Gastrocnemius medialis (tissue), 4 donors: Measurements from ENCODE around the gene COQ3. TPM values are rescaled to one million over a fixed set of nuclear protein-coding genes. Genes with fewer than 3 reads are reported as not detected.

Experiments
- ATAC-seq, 2 donors: fragments of 150-250 bp; one replicate each; pipeline ENCODE4 v1.9.1; 2016
- DNase-seq, 2 donors: peaks; one replicate each; pipeline ENCODE4 v3.0.0-alpha.2; 2019
- H3K27ac ChIP-seq, 4 donors: fragments of 200-600 bp; sonication (generic); 1 replicate in 1 of 4; 2 replicates in 3 of 4; pipeline ENCODE4 v1.5.1; 2016 to 2018; ENCODE audit warnings: mild to moderate bottlenecking in 2 of 4, moderate library complexity in 1 of 4
- H3K27me3 ChIP-seq, 3 donors: fragments of 200-600 bp; sonication (generic) in 2 of 3; 1 replicate in 1 of 3; 2 replicates in 2 of 3; pipeline versions ENCODE4 v1.5.1 to v1.6.0; 2016 to 2019; ENCODE audit warnings: mild to moderate bottlenecking in 1 of 3, moderate library complexity in 1 of 3
- H3K36me3 ChIP-seq, 2 donors: fragments of 200-600 bp; sonication (generic) in 1 of 2; one replicate each; pipeline ENCODE4 v1.5.1; 2017 to 2018
- H3K4me1 ChIP-seq, 2 donors: fragments of 200-600 bp; sonication (generic) in 1 of 2; one replicate each; pipeline ENCODE4 v1.5.1; 2016 to 2017; ENCODE audit warnings: mild to moderate bottlenecking in 2 of 2
- H3K4me3 ChIP-seq, 4 donors: fragments of 200-600 bp; sonication (generic) in 3 of 4; 1 replicate in 1 of 4; 2 replicates in 3 of 4; pipeline ENCODE4 v1.5.1; 2016 to 2019; ENCODE audit warnings: mild to moderate bottlenecking in 2 of 4
- H3K9me3 ChIP-seq, 3 donors: fragments of 200-600 bp; sonication (generic) in 2 of 3; 1 replicate in 1 of 3; 2 replicates in 2 of 3; pipeline ENCODE4 v1.5.1; 2016 to 2019
- POLR2A ChIP-seq, 2 donors: fragments of 450-650 bp; IDR thresholded peaks; one replicate each; pipeline ENCODE4 v1.6.1; 2017; ENCODE audit warnings: antibody characterized with exemption in 2 of 2, mild to moderate bottlenecking in 2 of 2, moderate library complexity in 2 of 2
- in situ Hi-C, 4 donors: fragments of 200-750 bp; cut with MboI; loops; one replicate each; pipeline versions ENCODE4 v1.15.0 to v1.8.0; 2017; ENCODE audit warnings: low sequenced_read_pairs in 4 of 4
- intact Hi-C: fragments of 100-400 bp; cut with DNase I; formaldehyde crosslinking; loops from one replicate; pipeline ENCODE4 v1.15.1; 2023; ENCODE audit warnings: low total_unique reads
- total RNA-seq, 4 donors: library from RNA; depleted of rRNA; stranded (reverse); fragments of >200 nt; gene quantifications; one replicate each; pipeline versions ENCODE4 v1.1.0 to v1.2.3, GENCODE V29; 2016
- TF ChIP-seq, protein P1 (sequence below), 5 experiments: fragments of 450-650 bp in 3 of 5; fragments of 200-600 bp in 2 of 5; sonication (generic) in 2 of 5; IDR thresholded peaks in 4 of 5; conservative IDR thresholded peaks in 1 of 5; 1 replicate in 4 of 5; 2 replicates in 1 of 5; pipeline ENCODE4 v1.5.1; 2016 to 2019; ENCODE audit warnings: antibody characterized with exemption in 5 of 5, mild to moderate bottlenecking in 3 of 5, moderate library complexity in 3 of 5

COQ3 gene
- total RNA-seq, 4 donors from 2014 or later, result 4.2 to 11.4 (median 7.3) TPM

DNA sequence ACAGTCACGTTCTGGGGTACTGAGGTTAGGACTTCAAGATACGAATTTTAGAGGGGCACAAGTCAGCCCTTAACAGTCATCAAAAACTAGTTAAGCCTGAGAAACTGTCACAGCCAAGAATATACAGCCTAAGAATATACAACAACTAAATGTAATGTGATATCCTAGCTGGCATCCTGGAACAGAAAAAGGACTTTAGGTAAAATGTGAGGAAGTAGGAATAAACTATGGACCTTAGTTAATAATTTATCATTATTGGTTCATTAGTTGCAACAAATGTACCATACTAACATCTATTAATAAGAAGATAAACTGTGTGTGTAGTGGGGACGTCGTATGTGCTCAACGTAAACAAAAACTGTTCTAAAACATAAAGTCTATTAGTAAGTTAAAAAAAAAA, 30.0 kb upstream of the COQ3 start:
- Histone ChIP-seq H3K27ac (peak overlapping the region; percentile 94 to 97 (median 94)), H3K4me1 (peaks cover 66 to 70% of the 10 kb centered on the region in 2 donors), H3K36me3 (no peaks in the 10 kb centered on the region), H3K27me3 (no peaks in the 10 kb centered on the region), H3K9me3 (no peaks in the 10 kb centered on the region), H3K4me3 (peak overlapping the region; percentile 76 to 88 (median 84))
- intact Hi-C loops, result loop anchor here (2.0 to 10.0 kb wide), 5 partner anchors 31 to 479 kb away; partner anchors contain the start of genes CCNC, FBXL4 and USP45
- ATAC-seq (no peak), DNase-seq (no peak)
- TF ChIP-seq POLR2A (IDR thresholded peaks at IDR 0.05), result no peak
- TF ChIP-seq, protein P1, sequence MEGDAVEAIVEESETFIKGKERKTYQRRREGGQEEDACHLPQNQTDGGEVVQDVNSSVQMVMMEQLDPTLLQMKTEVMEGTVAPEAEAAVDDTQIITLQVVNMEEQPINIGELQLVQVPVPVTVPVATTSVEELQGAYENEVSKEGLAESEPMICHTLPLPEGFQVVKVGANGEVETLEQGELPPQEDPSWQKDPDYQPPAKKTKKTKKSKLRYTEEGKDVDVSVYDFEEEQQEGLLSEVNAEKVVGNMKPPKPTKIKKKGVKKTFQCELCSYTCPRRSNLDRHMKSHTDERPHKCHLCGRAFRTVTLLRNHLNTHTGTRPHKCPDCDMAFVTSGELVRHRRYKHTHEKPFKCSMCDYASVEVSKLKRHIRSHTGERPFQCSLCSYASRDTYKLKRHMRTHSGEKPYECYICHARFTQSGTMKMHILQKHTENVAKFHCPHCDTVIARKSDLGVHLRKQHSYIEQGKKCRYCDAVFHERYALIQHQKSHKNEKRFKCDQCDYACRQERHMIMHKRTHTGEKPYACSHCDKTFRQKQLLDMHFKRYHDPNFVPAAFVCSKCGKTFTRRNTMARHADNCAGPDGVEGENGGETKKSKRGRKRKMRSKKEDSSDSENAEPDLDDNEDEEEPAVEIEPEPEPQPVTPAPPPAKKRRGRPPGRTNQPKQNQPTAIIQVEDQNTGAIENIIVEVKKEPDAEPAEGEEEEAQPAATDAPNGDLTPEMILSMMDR (IDR thresholded peaks at IDR 0.05 in 4 of 5, conservative IDR thresholded peaks at IDR 0.05 in 1 of 5), result no peak
- in situ Hi-C loops, result loop anchor here in 1 of 4 donors (10.0 kb wide), 1 partner anchor 91 kb away; the partner anchor contains the start of gene USP45

DNA sequence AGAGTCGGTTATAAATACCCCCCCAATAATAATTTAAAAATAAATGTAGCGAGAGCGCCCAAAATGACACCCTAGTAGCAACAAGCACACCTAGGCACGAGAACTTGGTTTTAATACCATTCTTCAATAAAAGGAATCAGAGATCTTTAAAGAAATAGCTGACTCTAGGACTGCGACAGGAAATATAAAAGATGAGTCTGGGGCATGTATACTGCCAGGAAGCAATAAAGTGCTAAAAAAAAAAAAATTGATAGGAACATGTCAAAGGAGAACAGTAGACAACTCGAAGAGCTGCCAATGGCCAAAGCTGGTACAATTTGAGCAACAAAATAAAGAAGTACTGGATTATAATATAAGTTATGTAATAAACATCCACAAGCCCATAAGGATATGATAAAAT, 28.9 kb upstream of the COQ3 start:
- in situ Hi-C loops, result loop anchor here in 1 of 4 donors (10.0 kb wide), 1 partner anchor 92 kb away; the partner anchor contains the start of gene USP45
- TF ChIP-seq POLR2A (IDR thresholded peaks at IDR 0.05), result no peak
- TF ChIP-seq, protein P1 (IDR thresholded peaks at IDR 0.05 in 4 of 5, conservative IDR thresholded peaks at IDR 0.05 in 1 of 5), result no peak
- DNase-seq (no peak), ATAC-seq (no peak)
- H3K27me3 ChIP-seq, result no peaks in the 10 kb centered on the region
- intact Hi-C loops, result loop anchor here (5.0 to 10.0 kb wide), 2 partner anchors 144 to 478 kb away; partner anchors contain the start of genes CCNC and FBXL4
- H3K27ac ChIP-seq, result peak overlapping the region in 3 of 4 donors; percentile 94 to 97 (median 95)
- peaks cover 75 to 78% of the 10 kb centered on the region in 2 donors for H3K4me1 ChIP-seq
- H3K36me3 ChIP-seq, result no peaks in the 10 kb centered on the region
- no peaks in the 10 kb centered on the region for H3K9me3 ChIP-seq
- peak overlapping the region in 3 of 4 donors; percentile 76 to 88 (median 84) for H3K4me3 ChIP-seq

DNA sequence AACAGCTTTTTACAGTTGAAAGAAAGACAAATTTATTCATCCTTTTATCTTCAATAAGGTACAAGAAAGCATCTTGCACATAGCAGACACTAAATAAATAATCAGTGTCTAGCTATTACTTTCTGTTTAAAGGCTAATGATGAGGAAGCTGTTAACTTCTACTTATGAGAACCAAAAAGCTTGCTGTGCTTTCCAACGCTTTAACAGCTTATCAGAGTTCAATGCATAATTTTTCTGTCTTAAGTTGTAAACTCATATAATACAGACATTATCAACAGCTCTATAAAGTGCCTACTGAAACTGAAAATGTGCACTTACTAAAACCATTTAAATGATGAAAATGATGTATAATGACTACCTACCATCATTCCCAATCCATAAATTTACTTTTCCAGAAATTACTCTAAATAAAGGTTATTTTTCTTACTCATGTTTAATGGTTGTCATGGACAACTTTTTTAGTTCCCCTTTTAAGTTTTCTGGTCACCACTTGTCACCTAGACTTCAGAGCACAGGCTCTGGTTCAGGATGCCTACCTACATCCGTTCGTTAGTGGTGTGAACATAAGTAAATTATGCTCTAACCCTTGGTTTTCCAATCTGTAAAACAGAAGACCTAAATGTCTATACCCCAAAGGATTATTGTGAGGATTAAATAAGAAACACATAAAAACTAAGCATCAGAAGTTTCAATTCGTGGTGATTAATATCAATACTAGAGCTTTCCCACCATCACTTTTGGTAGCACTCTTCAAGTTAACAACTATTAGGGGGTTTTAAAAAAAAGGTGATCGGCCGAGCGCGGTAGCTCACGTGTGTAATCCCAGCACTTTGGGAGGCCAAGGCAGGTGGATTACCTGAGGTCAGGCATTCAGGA, 23.1 kb upstream of the COQ3 start:
- peaks cover 77 to 89% of the 10 kb centered on the region in 2 donors for H3K4me1 ChIP-seq
- in situ Hi-C loops, result no loop called here
- DNase-seq (no peak), ATAC-seq (no peak)
- TF ChIP-seq, protein P1 (IDR thresholded peaks at IDR 0.05 in 4 of 5, conservative IDR thresholded peaks at IDR 0.05 in 1 of 5), result no peak
- TF ChIP-seq POLR2A (IDR thresholded peaks at IDR 0.05), result no peak
- no peak overlapping the region for H3K27ac ChIP-seq
- H3K36me3 ChIP-seq, result no peaks in the 10 kb centered on the region
- intact Hi-C loops, result no loop called here
- no peaks in the 10 kb centered on the region for H3K9me3 ChIP-seq
- H3K27me3 ChIP-seq, result no peaks in the 10 kb centered on the region
- H3K4me3 ChIP-seq, result no peak overlapping the region

DNA sequence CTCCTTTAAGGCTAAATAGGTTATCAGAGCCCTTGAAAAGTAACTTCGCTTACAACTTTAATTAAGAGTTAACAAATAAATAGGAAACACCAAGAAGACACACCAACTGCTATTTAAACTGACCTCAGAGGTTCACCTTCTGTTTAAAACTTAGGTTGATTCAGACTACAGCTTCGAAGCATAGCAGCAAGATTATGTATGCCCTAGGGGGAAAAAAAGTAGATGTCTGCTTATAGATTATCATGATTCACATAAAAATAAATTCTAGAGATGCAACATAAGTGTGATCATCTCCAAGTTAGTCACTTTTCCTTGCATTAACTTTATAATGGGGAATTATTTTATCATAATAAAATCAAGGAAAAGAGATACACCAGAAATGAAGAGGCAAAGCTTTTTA, 22.2 kb upstream of the COQ3 start:
- peaks cover 68 to 82% of the 10 kb centered on the region in 2 donors for H3K4me1 ChIP-seq
- peak overlapping the region in 1 of 4 donors; percentile 46 for H3K27ac ChIP-seq
- intact Hi-C loops (no loop called here), in situ Hi-C loops (no loop called here)
- TF ChIP-seq, protein P1 (IDR thresholded peaks at IDR 0.05 in 4 of 5, conservative IDR thresholded peaks at IDR 0.05 in 1 of 5), result no peak
- no peak for TF ChIP-seq POLR2A (IDR thresholded peaks at IDR 0.05)
- ATAC-seq (no peak), DNase-seq (no peak)
- peaks cover 0 to 4% of the 10 kb centered on the region in 2 donors for H3K36me3 ChIP-seq
- H3K9me3 ChIP-seq, result no peaks in the 10 kb centered on the region
- no peak overlapping the region for H3K4me3 ChIP-seq
- no peaks in the 10 kb centered on the region for H3K27me3 ChIP-seq
